Measurements from ENCODE around the gene CCNE1. TPM values are rescaled to one million over a fixed set of nuclear protein-coding genes. Genes with fewer than 3 reads are reported as not detected.

Gene CCNE1
- total RNA-seq, 1 donor from 2014 or later = not detected

DNA sequence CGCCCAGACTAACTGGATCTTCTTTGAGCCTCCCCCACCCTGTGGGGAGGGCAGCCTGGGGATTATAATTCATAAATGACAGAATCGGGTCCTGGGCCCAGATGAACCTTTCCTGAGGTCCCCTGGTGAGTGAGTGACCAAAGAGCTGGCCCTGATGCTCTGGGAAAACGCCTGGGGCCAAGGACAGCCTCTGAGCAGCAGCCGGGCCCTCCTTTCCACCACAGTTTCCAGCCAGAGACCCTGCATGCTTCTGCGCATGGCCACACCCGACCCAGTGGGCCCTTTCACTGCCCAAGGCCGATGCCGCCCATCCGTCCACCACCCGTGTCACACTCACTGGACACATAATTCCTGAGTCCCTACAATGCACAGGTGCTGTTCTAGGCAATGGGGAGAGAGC is 43.6 kb upstream of the CCNE1 start:
- H3K4me1 ChIP-seq = no peaks in the 10 kb centered on the region

DNA sequence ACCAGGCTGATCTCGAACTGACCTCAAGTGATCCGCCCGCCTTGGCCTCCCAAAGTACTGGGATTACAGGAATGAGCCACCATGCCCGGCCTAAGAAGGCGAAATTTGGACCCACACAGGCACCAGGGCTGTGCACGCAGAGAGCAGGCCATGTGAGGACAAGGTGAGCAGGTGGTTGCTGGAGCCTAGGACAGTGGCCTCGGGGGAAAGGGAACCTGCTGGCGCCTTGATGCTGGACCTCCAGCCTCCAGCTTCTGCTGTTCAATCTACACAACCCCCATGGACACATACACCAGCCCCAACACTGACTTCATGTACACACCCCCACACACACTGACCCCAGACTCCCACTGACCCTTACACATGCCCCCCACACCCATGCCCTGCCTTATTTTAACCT is 41.8 kb upstream of the CCNE1 start:
- H3K36me3 ChIP-seq = no peaks in the 10 kb centered on the region
- no peak overlapping the region for H3K27ac ChIP-seq
- no peak overlapping the region for H3K4me3 ChIP-seq
- no peaks in the 10 kb centered on the region for H3K4me1 ChIP-seq
- H3K27me3 ChIP-seq = no peaks in the 10 kb centered on the region
- DNase-seq (ENCODE audit: low spot score in 2 of 2) = no peak
- no peaks in the 10 kb centered on the region for H3K9me3 ChIP-seq
- TF ChIP-seq, protein P1, sequence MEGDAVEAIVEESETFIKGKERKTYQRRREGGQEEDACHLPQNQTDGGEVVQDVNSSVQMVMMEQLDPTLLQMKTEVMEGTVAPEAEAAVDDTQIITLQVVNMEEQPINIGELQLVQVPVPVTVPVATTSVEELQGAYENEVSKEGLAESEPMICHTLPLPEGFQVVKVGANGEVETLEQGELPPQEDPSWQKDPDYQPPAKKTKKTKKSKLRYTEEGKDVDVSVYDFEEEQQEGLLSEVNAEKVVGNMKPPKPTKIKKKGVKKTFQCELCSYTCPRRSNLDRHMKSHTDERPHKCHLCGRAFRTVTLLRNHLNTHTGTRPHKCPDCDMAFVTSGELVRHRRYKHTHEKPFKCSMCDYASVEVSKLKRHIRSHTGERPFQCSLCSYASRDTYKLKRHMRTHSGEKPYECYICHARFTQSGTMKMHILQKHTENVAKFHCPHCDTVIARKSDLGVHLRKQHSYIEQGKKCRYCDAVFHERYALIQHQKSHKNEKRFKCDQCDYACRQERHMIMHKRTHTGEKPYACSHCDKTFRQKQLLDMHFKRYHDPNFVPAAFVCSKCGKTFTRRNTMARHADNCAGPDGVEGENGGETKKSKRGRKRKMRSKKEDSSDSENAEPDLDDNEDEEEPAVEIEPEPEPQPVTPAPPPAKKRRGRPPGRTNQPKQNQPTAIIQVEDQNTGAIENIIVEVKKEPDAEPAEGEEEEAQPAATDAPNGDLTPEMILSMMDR (IDR thresholded peaks at IDR 0.05) = no peak
- intact Hi-C loops (cut with DNase I) = no loop called here

More for the DNA sequence above, 43.6 kb upstream of the CCNE1 start:
- no peaks in the 10 kb centered on the region for H3K27me3 ChIP-seq
- DNase-seq (ENCODE audit: low spot score in 2 of 2) = no peak
- TF ChIP-seq, protein P1 (IDR thresholded peaks at IDR 0.05) = no peak
- intact Hi-C loops (cut with DNase I) = no loop called here
- no peaks in the 10 kb centered on the region for H3K36me3 ChIP-seq
- H3K9me3 ChIP-seq = no peaks in the 10 kb centered on the region
- no peak overlapping the region for H3K27ac ChIP-seq
- H3K4me3 ChIP-seq = no peak overlapping the region

GRCh38 chr19:29770648-29771047 is 41.1 kb upstream of the CCNE1 start:
- H3K36me3 ChIP-seq = no peaks in the 10 kb centered on the region
- no peak for DNase-seq (ENCODE audit: low spot score in 2 of 2)
- intact Hi-C loops (cut with DNase I) = no loop called here
- no peaks in the 10 kb centered on the region for H3K27me3 ChIP-seq
- H3K9me3 ChIP-seq = no peaks in the 10 kb centered on the region
- H3K4me3 ChIP-seq = no peak overlapping the region
- no peak overlapping the region for H3K27ac ChIP-seq
- TF ChIP-seq, protein P1 (IDR thresholded peaks at IDR 0.05) = no peak
- no peaks in the 10 kb centered on the region for H3K4me1 ChIP-seq

- TF ChIP-seq, protein P1 (IDR thresholded peaks at IDR 0.05) = peak; percentile 12 to 55 (median 26)
- intact Hi-C loops (cut with DNase I) = no loop called here
- no peak for DNase-seq (ENCODE audit: low spot score in 2 of 2)
- H3K27ac ChIP-seq = no peak overlapping the region
- H3K4me3 ChIP-seq = no peak overlapping the region
- H3K27me3 ChIP-seq = no peaks in the 10 kb centered on the region
- no peaks in the 10 kb centered on the region for H3K36me3 ChIP-seq
- no peaks in the 10 kb centered on the region for H3K9me3 ChIP-seq
- no peaks in the 10 kb centered on the region for H3K4me1 ChIP-seq
Measured at GRCh38 chr19:29771708-29772414, 39.9 kb upstream of the CCNE1 start.

DNA sequence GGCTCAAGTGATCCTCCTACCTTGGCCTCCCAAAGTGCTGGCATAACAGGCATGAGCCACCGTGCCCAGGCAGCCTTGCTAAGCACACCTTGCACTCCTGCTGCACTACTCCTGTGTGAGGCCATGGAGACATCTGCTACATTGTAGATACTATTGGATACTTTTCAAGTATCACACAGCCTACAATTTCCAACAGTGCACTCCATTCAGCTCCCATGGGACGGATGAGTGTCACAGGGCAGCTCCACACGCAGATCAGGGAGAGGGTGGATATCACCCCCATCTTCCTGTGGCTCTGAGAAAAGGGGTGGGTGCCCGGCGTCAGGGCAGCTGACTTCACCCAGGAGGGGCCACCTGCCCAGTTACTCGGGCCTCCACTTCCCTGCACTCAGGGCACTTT is 39.1 kb upstream of the CCNE1 start:
- no peaks in the 10 kb centered on the region for H3K36me3 ChIP-seq
- no peaks in the 10 kb centered on the region for H3K4me1 ChIP-seq
- intact Hi-C loops (cut with DNase I) = no loop called here
- no peak overlapping the region for H3K4me3 ChIP-seq
- TF ChIP-seq, protein P1 (IDR thresholded peaks at IDR 0.05) = no peak
- H3K9me3 ChIP-seq = no peaks in the 10 kb centered on the region
- no peak overlapping the region for H3K27ac ChIP-seq
- H3K27me3 ChIP-seq = no peaks in the 10 kb centered on the region
- no peak for DNase-seq (ENCODE audit: low spot score in 2 of 2)
